PC-3 (cell line): ENCODE data around the gene FPGS.

Source experiments
- CTCF ChIP-seq: fragments of 300-600 bp; sonication (generic); conservative IDR thresholded peaks from 2 replicates; pipeline ENCODE4 v1.5.1; 2017; ENCODE audit warnings: antibody characterized with exemption, low read depth, mild to moderate bottlenecking, low read length
- EZH2 ChIP-seq: fragments of 300-600 bp; sonication (generic); IDR thresholded peaks from one replicate; pipeline ENCODE4 v1.6.1; 2017; ENCODE audit warnings: antibody characterized with exemption, mild to moderate bottlenecking, low read length; ENCODE audit not compliant: unreplicated experiment
- EZH2phosphoT487 ChIP-seq: fragments of 300-600 bp; sonication (generic); IDR thresholded peaks from 2 replicates; pipeline ENCODE4 v1.6.1; 2018; ENCODE audit warnings: mild to moderate bottlenecking, antibody characterized with exemption, low read length, borderline replicate concordance

GRCh38 chr9:127853312-127854183 lies 50.9 kb downstream of the FPGS start:
- TF ChIP-seq CTCF (no peak), EZH2 (no peak), EZH2phosphoT487 (no peak)
